HG03139 (cell line): ENCODE measurements around the gene FSIP1.

Source experiments
- ATAC-seq: cut with Tn5 transposase; IDR thresholded peaks from one replicate; pipeline ENCODE4 v1.9.1; 2021; ENCODE audit not compliant: unreplicated experiment

The FSIP1 gene

DNA sequence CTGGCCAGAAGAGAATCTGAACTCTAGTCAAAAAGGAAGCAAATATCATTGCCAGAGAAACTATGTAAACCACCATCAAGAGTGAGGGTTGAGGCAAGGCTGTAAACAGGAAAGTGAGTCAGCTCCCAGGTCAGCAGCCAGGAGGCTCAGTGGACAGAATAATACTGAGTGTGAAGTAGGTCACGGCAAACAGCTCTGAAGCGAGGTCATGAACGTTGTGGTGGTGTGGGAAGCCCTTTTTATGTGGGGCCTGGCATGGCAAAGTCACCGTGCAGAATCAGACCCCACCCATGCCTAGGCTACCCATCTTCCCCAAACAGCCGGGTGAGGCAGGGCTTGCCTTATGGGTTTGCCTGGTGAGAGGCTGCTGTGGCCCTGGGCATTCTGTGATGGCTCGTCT is 157.8 kb downstream of the FSIP1 start:
- ATAC-seq: no peak

DNA sequence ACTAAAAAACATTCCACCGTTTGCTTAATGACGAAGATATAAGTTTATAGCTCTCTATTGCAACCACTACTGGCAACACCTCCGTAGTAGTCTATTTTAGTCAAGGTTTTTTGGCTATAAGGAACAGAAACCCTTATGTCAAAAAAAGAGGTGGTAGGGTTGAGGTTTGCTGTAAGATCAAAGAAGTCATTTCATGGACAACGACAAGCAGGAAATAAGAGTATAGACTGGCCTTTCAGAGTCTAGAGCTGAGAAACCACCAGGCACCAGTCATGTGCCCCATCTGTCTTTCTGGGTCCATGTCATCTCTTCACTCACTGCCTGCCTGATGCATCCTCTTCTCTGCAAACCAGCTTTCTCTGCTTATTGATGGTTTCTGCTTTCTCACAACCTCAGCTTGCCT is 159.1 kb downstream of the FSIP1 start:
- ATAC-seq: peak; percentile 84

DNA sequence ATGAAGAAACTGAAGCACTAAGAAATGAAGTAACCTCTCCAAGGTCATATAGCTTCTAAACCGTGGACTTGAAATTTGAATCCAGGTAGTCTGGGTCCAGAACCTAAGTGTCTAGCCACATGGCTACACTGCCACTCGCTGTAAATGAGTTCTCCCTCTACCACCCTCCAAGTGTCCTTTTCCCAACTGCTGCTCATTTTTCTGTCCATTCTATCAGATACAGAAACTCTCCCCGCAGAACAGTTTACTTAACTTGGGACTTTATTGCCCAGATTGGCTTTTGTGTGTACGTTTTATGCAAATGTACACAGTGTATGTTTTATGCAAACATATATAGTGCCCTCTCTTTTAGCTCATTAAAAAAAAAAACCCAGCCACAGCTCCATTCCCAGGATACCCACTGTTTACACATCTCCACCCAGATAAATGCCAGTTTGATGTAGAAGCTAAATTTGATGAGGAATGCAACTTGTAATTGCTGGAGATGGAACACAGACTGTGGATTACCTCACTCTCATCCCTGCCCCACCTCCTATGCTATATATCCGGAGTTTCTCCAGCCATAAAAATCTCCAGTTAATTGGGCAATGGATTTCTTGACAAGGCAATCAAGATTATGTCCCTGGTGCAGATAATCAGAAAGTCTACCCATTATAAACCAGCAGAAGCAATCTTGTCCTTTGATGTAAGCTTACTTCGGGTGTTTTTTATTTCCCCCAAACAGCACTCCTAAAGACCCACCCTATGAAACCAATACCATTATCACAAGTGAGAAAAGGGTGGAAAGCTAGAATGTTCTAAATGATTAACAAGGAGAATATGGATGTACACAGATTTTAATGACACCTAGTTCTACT is 159.8 kb downstream of the FSIP1 start:
- no peak for ATAC-seq

DNA sequence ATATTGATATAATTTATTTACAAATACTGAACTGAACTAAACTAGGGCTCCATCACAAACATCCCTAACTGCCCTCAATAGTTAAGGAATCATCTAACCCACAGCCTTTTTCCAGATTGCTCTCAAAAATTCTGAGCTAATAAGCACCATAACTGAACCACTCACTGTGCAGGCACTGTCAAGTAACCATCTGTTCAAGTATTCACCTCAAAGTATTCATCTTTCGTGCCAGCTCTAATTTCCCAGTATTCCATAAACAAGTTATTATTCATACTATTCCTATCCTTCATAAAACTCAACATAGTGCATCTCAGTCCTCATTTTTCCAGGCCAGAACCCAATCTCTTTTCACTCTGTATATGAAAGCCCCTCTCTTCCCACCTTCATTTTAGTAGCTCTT is 160.7 kb downstream of the FSIP1 start:
- no peak for ATAC-seq

DNA sequence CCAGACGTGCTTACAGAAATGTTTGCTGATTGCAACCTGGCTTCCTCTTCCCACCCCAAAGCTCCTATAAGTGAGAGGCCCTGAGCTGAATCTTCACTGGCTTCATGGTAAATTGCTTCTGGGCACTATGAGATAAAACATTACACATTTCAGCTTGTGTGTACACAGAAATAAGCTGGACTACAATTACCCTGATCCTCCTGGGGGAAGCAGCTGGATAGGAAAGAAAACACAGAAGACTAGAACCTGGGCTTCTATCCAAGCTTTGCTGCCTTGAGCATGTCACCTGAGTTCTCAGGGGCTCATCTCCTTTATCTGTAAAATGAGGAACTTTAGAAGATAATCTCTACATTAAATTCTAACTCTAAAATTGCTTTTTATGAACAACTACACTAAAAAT is 161.4 kb downstream of the FSIP1 start:
- no peak for ATAC-seq

DNA sequence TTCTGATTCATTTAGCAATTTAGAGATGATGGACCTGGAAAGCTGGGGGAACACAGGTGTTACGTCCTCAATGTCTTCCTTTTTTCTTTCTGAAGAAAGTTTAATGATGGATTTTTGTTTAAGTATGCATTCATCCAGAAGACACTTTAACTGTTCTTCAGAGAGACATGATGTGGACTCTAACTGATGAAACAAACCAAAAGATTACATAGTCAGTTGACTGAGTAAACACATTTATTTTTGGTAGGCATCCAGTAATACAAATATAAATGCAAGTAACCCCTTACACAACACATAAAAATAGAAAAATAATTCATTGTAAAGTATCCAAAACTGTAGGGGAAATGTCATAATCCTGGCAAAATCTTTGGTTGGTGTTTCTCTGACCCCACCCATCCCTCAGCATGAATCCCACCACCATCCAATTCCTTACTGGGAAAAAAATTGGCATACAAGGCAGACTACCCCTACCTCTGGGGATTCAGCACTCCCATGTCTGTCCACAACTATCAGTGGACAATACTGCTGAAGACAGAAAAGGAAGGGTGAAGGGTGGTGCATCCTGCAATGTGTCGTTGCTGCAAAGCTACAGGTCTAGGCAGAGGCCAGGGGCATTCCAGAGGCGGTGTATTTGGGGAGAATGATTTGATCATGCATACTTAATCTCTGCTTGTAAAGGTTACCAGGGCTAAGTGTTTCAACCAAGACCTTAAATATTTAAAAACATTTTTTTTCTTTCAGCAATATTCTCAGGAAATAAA is 164.4 kb downstream of the FSIP1 start:
- ATAC-seq: no peak

DNA sequence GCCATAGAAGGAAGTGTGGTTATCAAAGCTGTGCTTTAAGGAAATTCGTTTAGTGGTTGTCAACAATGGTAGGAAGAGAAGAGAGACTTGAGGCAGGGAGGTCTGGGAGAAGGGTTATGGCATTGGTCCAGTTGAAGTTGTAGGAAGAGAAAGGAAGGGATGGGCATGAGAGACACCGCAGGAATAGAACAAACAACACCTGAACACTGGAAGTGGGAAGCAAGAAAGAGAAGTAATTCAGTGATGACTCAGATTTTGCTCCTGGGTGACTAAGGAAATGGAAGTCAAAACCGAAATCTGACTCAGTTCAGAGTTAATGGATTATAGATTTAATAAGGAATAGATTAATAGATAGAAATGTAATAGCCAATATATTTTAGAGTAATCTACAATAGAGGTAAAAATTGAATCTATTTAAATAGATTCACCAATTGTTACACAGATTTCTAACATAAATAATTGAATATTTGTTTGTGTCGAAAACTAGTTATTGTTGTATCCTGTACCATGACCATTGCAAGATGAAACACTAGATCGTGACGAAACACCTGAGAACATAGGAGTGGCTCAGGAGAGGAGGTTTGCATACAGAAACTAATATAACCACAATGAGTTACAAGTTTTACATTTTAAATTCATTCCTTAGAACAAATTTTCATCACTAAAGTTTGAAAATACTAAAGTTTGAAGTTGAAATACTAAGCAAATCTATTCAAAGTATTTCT is 165.7 kb downstream of the FSIP1 start:
- ATAC-seq: no peak

DNA sequence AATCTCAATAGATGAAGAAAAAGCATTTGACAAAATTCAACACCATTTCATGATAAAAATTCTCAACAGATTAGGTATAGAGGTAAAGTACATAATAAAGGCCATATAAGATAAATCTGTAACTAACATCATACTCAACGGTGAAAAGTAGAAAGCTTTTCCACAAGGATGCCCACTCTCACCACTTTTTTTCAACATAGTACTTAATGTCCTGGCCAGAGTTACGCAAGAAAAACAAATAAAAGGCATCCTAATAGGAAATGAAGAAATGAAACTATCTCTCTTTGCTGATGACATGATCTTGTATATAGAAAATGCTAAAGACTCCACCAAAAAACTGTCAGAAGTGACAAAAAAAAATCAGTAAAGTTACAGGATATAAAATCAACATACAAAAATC is 168.8 kb downstream of the FSIP1 start:
- no peak for ATAC-seq

DNA sequence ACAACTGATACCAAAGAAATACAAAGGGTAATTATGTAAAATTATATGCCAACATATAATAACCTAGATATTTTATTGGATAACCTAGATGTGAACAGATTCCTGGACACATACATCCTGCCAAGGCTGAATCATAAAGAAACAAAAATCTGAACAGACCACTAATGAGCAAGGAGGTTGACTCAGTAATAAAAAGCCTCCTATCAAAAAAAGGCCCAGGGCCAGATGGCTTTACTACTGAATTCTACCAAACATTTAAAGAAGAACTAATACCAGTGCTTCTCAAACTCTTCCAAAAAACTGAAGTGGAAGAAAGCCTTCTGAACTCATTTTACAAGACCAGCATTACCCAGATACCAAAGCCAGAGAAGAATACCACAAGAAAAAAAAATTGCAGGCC is 169.4 kb downstream of the FSIP1 start:
- no peak for ATAC-seq

DNA sequence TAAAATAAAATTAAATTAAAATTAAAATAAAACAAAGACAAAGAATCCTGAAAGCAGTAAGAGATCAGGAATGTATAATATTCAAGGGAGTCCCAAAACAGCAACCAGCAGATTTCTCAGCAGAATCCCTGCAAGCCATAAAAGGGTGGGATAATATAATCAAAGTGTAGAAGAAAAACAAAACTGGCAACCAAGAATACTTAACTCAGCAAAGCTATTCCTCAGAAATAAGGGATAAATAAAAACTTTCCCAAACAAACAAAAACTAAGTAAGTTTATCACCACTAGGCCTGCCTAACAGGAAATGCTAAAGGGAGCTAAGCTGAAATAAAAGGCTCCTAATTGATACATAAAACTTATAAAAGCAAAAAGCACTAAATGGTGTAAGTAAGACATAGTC is 172.0 kb downstream of the FSIP1 start:
- no peak for ATAC-seq

DNA sequence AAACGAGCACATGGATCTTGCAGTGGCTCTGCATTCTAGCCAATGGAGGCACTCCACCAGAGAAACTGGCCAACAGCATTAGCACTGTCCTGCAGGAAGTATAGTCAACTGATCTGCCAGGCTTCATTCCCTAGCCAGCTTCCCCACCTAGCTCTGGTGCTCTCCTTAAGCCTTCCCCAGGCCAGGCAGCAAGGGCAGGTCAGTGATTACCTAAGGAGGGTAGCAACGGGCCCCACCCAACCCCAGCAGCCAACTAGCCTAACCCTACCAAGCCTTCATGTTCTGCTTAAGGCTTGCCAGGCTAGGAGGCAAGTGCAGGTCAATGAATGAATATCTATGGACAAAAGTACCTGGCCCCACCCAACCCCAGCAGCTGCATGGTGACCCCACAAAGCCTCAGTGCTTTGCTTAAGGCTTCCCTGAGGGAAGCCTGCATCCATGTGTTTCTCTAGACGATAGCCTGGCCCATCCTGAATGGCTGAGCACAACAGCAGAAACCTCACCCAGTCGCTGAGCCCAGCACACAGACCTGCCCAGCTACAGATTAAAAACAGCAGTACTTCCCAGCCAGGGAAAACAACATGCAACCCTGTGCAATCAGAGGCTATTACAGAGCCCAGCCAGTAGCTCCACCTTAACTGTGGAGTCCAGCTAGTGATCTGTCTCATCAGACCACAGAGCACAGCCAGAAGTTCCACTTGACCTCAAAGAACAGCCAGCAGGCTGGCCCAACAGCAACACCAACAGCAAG is 173.3 kb downstream of the FSIP1 start:
- ATAC-seq: no peak

DNA sequence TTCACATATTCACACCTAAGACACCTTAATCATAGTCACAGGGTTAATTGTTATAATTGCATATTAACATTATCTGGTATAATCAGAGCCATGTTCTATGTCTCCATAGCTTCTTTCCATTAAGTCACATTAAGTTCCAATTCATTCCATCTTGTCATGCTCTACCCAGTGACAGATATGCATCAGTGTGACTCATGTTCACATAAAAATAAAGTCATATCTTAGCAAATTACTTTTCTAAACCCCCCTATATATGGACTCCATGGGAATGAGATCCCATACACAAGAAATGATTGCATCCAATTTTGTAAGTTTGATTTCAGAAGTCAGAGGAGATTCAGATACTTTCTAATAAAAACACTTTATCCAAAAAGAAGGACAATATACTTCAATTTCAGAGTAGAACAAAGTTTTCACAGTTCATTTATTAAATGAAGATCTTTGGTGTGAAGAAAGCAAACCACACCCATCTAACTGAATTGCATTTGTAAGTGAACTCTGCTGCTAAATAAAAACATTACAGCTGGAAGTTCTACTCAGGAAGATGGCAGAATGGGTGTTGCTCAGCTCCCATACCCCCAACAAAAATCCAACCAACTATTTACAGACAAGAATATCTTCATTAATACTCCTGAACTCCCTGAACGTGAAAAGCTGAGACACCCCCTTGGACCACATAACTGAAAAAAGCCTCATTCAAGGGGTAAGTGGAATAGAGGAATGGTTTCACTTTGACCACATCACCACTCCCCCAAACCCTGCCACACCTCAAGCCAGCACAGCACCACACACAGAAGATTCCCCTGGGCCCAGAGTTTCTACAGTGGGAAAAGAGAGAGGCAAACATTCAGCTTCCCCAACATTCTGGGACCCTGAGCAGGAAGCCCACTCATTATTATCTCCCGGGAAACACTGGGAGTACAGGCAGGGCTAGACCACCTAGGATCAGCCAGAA is 174.2 kb downstream of the FSIP1 start:
- ATAC-seq: no peak

DNA sequence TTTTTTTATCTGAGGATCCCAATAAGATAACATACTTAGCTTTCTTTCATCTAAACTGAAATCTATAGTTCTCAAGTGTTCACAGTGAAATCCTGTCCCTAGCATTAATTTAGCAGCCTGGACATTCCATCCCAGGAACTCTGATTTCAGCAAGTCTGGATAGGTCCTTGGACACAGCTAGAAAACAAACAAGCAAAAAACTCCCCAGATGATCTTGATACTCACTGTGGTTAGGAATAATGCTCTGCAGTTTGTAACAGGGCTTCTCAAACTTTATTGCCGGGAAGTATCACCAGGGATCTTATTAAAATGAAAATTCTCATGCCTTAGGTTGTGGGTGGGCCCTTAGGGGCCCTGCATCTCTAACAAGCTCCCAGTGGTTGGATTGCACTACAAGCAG is 177.5 kb downstream of the FSIP1 start:
- ATAC-seq: no peak

DNA sequence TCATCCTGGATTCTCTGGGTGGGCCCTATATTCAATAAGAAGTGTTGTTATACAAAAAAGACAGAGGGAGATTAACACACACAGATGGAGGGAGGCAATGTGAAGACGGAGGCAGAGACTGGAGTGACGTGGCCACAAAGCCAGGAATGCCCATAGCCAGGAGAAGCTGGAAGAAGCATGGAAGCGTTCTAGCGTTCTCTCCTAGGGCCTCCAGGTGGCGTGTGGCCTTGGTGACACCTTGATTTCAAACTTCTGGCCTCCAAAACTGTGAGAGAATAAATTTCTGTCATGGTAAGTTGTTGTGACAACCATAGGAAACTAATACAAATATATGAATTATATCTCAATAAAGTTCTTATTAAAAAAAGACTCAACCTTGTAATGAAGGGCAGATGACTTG is 180.5 kb downstream of the FSIP1 start:
- no peak for ATAC-seq

DNA sequence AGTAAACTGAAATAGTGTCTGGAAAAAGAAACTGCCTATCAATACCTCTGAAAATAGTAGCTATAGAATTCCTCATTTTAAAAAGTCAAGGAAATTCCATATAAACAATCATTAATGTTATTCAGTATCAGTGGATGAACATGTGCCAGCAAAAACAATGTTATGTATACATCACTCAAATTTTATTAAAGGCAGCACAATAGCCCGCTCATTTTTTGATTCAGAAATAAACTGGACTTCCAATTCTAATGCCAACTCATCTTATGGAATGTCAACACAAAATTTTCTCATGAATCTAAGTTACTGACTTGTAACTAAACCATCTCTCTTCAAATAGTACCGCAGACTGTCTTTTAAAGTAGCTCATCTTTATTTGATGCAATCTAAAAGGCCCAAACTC is 182.8 kb downstream of the FSIP1 start:
- no peak for ATAC-seq

DNA sequence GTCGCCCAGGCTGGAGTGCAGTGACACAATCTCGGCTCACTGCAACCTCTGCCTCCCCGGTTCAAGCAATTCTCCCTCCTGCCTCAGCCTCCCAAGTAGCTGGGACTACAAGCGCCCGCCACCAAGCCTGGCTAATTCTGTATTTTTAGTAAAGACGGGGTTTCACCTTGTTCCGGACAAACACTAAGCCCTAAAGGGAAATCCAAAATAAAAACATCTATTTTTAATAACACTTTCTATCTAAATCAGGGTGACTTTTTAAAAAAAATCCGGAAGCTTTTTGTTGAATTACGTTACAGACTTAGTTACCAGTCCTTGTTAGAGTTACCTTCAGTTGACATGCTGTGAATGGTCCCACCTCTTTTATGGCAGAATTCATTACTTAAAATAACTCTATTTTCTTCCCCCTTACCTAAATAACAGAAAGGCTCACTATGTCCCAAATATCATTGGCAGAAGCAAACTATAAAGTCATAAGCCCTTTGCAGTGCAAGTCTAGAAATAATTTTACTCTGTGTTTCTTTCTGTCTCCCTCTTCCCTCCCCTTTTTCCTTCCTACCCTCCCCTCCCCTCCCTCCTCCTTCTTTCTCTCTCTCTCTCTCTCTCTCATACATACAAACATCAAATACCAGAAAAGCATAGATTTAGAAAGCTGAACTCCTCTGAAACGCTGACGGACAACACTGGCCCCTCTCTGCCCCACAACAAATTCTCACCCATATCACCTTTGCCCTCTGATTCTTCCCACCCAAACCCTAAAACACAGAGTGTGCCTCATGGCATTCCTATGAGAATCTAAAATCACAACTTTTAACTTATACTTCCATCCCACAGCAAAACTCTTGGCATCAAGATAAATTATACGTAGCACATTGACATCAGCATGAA is 183.4 kb downstream of the FSIP1 start:
- ATAC-seq: no peak

DNA sequence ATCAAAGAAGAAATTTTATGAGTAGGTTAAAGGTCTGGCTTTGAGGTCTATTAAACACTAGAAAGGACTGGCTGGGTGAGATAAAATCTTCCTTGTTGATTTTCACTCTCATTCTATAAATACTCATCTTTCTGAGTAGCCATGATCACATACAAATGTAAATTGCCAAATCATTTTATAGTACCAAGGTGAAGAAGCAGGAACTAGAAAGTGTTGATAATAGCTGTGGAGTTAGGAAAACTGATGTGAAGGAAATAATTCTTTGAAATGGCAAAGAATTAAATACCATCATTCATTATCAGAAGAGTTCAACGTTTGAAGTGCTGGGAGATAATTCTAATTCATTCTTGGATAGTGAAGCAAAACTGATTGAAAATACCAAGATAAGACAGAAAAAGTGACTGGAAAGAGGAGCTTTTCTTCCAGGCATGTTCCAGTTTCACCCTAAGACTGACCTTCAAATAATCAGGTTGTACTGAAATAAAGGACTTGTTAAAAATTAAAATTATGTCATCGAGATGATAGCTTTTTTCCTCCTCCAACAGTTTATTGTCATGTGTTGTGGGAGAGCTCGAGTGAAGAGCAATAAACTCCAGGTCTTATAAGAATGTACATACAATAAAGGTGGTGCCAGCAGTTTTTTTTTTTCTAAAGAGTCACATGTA is 184.3 kb downstream of the FSIP1 start:
- no peak for ATAC-seq

DNA sequence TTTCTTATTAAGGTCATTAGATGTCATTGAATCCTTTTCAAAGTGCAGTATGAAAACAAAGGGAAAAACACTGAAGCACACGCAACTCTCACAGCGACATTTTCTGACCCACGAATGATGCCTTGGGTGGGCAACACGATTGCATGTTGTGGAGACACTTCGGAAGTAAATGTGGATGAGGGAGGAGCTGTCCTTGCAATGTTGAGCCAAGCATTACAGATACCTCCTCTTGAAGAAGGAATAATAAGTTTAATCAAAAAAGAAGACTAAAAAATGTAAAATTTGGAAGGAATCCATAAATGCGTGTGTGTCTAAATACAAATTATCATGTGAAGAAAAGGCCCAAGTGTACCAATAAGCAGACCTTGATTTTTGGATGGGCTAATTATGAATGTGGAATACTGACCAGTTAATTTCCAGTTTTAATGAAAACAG is 184.9 kb downstream of the FSIP1 start:
- ATAC-seq: no peak
